GM23248 (cell line): ENCODE results near the gene SNX9. TPM values are rescaled to one million over a fixed set of nuclear protein-coding genes. Genes with fewer than 3 reads are reported as not detected.

Experiments
- DNase-seq: peaks from one replicate; pipeline ENCODE4 v3.0.0-alpha.2; 2015
- H2AFZ ChIP-seq: fragments of 200-600 bp; sonication (generic); 2 replicates; pipeline ENCODE4 v1.6.1; 2016; ENCODE audit warnings: antibody characterized with exemption
- H3F3A ChIP-seq: fragments of 200-600 bp; sonication (generic); 2 replicates; pipeline ENCODE4 v1.6.1; 2016; ENCODE audit warnings: mild to moderate bottlenecking, antibody characterized with exemption, mixed run types; ENCODE audit not compliant: insufficient read depth
- H3K27ac ChIP-seq: fragments of 200-600 bp; sonication (generic); 2 replicates; pipeline ENCODE4 v1.5.1; 2016; ENCODE audit warnings: mild to moderate bottlenecking
- H3K27me3 ChIP-seq: fragments of 200-600 bp; sonication (generic); replicated peaks from 2 replicates; pipeline ENCODE4 v1.6.1; 2016; ENCODE audit warnings: mild to moderate bottlenecking; ENCODE audit not compliant: insufficient read depth
- H3K36me3 ChIP-seq: fragments of 200-600 bp; sonication (generic); 2 replicates; pipeline ENCODE4 v1.6.1; 2016; ENCODE audit warnings: low read depth, mild to moderate bottlenecking
- H3K4me1 ChIP-seq: fragments of 200-600 bp; sonication (generic); 2 replicates; pipeline ENCODE4 v1.6.1; 2016; ENCODE audit warnings: mild to moderate bottlenecking; ENCODE audit not compliant: insufficient read depth
- H3K4me2 ChIP-seq: fragments of 200-600 bp; sonication (generic); one replicate; pipeline ENCODE4 v1.6.1; 2016; ENCODE audit warnings: mild to moderate bottlenecking; ENCODE audit not compliant: unreplicated experiment
- H3K4me3 ChIP-seq: fragments of 200-600 bp; sonication (generic); 2 replicates; pipeline ENCODE4 v1.5.1; 2016; ENCODE audit warnings: mild to moderate bottlenecking
- H3K79me2 ChIP-seq: fragments of 200-600 bp; sonication (generic); 2 replicates; pipeline ENCODE4 v1.6.1; 2016; ENCODE audit warnings: mild to moderate bottlenecking; ENCODE audit not compliant: insufficient read depth
- H3K9ac ChIP-seq: fragments of 200-600 bp; sonication (generic); 2 replicates; pipeline ENCODE4 v1.6.1; 2016; ENCODE audit warnings: mild to moderate bottlenecking
- H3K9me2 ChIP-seq: fragments of 200-600 bp; sonication (generic); 2 replicates; pipeline ENCODE4 v1.6.1; 2016; ENCODE audit warnings: mixed run types, mild to moderate bottlenecking, moderate library complexity; ENCODE audit not compliant: insufficient read depth
- H3K9me3 ChIP-seq: fragments of 200-600 bp; sonication (generic); one replicate; pipeline ENCODE4 v1.6.1; 2017; ENCODE audit warnings: low read depth
- H4K20me1 ChIP-seq: fragments of 200-600 bp; sonication (generic); 2 replicates; pipeline ENCODE4 v1.6.0; 2016; ENCODE audit not compliant: insufficient read depth
- EZH2 ChIP-seq: fragments of 200-600 bp; sonication (generic); IDR thresholded peaks from 2 replicates; pipeline ENCODE4 v1.6.1; 2018; ENCODE audit warnings: antibody characterized with exemption, mild to moderate bottlenecking; ENCODE audit not compliant: insufficient read depth, poor library complexity, severe bottlenecking
- EZH2phosphoT487 ChIP-seq: fragments of 200-600 bp; sonication (generic); IDR thresholded peaks from 2 replicates; pipeline ENCODE4 v1.6.1; 2018; ENCODE audit warnings: antibody characterized with exemption, moderate library complexity, mild to moderate bottlenecking, low read depth; ENCODE audit not compliant: insufficient read depth
- WGBS, 2 experiments: methylation state at CpG; one replicate each; pipeline ENCODE4 v1.1.6; 2015 to 2017; ENCODE audit warnings: low lambda C conversion rate in 2 of 2, low coverage in 1 of 2; ENCODE audit errors: missing lambda C conversion rate in 2 of 2; 5-methylcytosine and 5-hydroxymethylcytosine counted together
- in situ Hi-C: fragments of 300-500 bp; cut with MboI; formaldehyde crosslinking; loops from 2 replicates; pipeline ENCODE4 v1.15.0; 2020
- polyA plus RNA-seq: library from polyadenylated mRNA; unstranded; fragments of >200 nt; fragmentation: Nextera tagmentation; extraction: Ambion mirVana; gene quantifications from 2 replicates; pipeline ENCODE4 v1.2.1, GENCODE V29; 2016
- total RNA-seq: library from RNA; depleted of rRNA; stranded (reverse); fragments of >200 nt; shearing (Covaris generic); gene quantifications from 2 replicates; pipeline ENCODE4 v1.2.3, GENCODE V29; 2014

Gene SNX9
- total and polyA plus RNA-seq, 2 experiments from 2014 or later = 80.4 to 89.6 TPM

- H3F3A ChIP-seq = peaks cover 33% of the 10 kb centered on the region; the same call in 1 of the 2 replicates
- no peaks in the 10 kb centered on the region for H3K27me3 ChIP-seq
- no peaks in the 10 kb centered on the region; the same call in 1 of the 2 replicates for H4K20me1 ChIP-seq
- no peak for TF ChIP-seq EZH2
- no peak for TF ChIP-seq EZH2phosphoT487
- no peaks in the 10 kb centered on the region for H3K9me2 ChIP-seq
- H3K36me3 ChIP-seq = no peaks in the 10 kb centered on the region
- DNase-seq = no peak
- H3K27ac ChIP-seq = no peak overlapping the region
- H3K4me1 ChIP-seq = peaks cover 65% of the 10 kb centered on the region
- H3K79me2 ChIP-seq = peaks cover 100% of the 10 kb centered on the region
- no peak overlapping the region for H2AFZ ChIP-seq
- no peak overlapping the region for H3K4me2 ChIP-seq
- no peak overlapping the region for H3K4me3 ChIP-seq
- 94 to 97% methylated on average over 5 of the region's 5 CpGs for WGBS, 2 experiments
- H3K9ac ChIP-seq = no peak overlapping the region
- H3K9me3 ChIP-seq = no peaks in the 10 kb centered on the region
- in situ Hi-C loops = no loop called here
Observed at GRCh38 chr6:157839606-157840005, 16.6 kb downstream of the SNX9 start.

DNA sequence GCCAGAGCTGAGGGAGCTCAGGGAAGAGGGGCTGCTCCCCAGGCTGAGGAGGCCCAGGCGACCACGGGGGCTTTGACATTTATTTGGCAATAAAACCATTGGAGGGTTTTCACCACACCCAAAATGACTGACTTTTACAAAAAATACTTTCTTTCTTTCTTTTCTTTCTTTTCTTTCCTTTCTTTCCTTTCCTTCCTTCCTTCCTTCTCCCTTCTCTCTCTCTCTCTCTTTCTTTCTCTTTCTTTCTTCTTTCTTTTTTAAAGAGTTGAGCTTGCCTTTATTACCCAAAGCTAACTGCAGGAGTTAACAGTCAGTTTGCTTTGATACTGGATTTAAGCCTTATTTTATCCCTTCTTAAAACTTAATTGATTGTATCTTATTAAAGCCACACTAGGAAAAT is 17.2 kb downstream of the SNX9 start:
- no peaks in the 10 kb centered on the region; the same call in 1 of the 2 replicates for H4K20me1 ChIP-seq
- H3K9me3 ChIP-seq = no peaks in the 10 kb centered on the region
- peak overlapping the region; percentile 65 for H3K27ac ChIP-seq
- peak overlapping the region; percentile 66 for H3K4me2 ChIP-seq
- no peak for DNase-seq
- WGBS, 2 experiments = 11 to 16% methylated on average over 2 of the region's 2 CpGs
- H2AFZ ChIP-seq = no peak overlapping the region
- H3K27me3 ChIP-seq = no peaks in the 10 kb centered on the region
- H3K36me3 ChIP-seq = no peaks in the 10 kb centered on the region
- H3K4me3 ChIP-seq = peak overlapping the region; percentile 52
- H3K9me2 ChIP-seq = no peaks in the 10 kb centered on the region
- peaks cover 69% of the 10 kb centered on the region for H3K4me1 ChIP-seq
- TF ChIP-seq EZH2phosphoT487 = no peak
- TF ChIP-seq EZH2 = no peak
- in situ Hi-C loops = no loop called here
- H3K9ac ChIP-seq = peak overlapping the region; percentile 61
- peaks cover 36% of the 10 kb centered on the region; the same call in 1 of the 2 replicates for H3F3A ChIP-seq
- peaks cover 100% of the 10 kb centered on the region for H3K79me2 ChIP-seq

GRCh38 chr6:157840776-157841175 is 17.7 kb downstream of the SNX9 start:
- Histone ChIP-seq H3K27me3 (no peaks in the 10 kb centered on the region), H2AFZ (no peak overlapping the region), H3K4me2 (peak overlapping the region; percentile 66), H3K4me3 (peak overlapping the region; percentile 52), H3K9me2 (no peaks in the 10 kb centered on the region), H3K27ac (peak overlapping the region; percentile 65), H3K79me2 (peaks cover 100% of the 10 kb centered on the region), H3K4me1 (peaks cover 74% of the 10 kb centered on the region), H3K9ac (peak overlapping the region; percentile 61), H3K36me3 (no peaks in the 10 kb centered on the region), H3K9me3 (no peaks in the 10 kb centered on the region), H4K20me1 (no peaks in the 10 kb centered on the region; the same call in 1 of the 2 replicates), H3F3A (peaks cover 38% of the 10 kb centered on the region)
- in situ Hi-C loops = no loop called here
- 32 to 34% methylated on average over 6 of the region's 6 CpGs for WGBS, 2 experiments
- DNase-seq = peak; percentile 73
- TF ChIP-seq EZH2 (no peak), EZH2phosphoT487 (no peak)

DNA sequence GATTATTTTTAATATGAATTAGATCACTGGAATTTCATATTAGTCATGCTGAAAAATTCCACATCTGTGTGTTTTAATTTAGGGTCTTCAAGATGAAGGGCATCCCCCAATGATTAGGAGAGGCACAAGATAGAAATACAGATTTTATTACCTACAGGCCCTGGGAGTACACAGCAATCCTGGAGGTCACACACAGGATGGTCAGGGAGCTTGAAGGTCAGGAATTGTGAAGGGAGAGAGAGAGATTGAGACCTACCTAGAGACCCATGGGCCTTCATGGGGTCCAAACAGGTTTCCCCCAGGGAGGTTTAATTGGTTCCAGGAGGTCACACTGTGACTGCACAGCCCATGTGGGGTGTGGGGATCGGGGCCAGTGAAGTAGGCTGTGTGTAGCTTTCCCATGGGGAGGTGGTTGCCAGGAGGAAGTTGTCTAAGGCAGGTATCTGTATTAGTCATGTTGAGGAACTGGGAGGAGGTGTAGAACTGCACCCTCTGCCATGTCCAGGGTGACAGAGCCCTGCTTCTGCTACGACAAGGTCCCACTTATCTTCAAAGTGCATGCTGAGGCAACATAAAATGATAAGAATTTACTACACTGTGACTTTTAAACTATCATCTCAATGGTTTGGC is 18.3 kb downstream of the SNX9 start:
- in situ Hi-C loops = no loop called here
- H3K79me2 ChIP-seq = peaks cover 100% of the 10 kb centered on the region
- peak overlapping the region; percentile 66 for H3K4me2 ChIP-seq
- H3K9me2 ChIP-seq = no peaks in the 10 kb centered on the region
- H2AFZ ChIP-seq = no peak overlapping the region
- peaks cover 80% of the 10 kb centered on the region for H3K4me1 ChIP-seq
- no peaks in the 10 kb centered on the region for H3K27me3 ChIP-seq
- H3F3A ChIP-seq = peaks cover 36% of the 10 kb centered on the region
- H3K36me3 ChIP-seq = no peaks in the 10 kb centered on the region
- peak overlapping the region; percentile 65 for H3K27ac ChIP-seq
- H3K9me3 ChIP-seq = no peaks in the 10 kb centered on the region
- peak; percentile 21 for DNase-seq
- peaks cover 3% of the 10 kb centered on the region; the same call in 1 of the 2 replicates for H4K20me1 ChIP-seq
- H3K4me3 ChIP-seq = peak overlapping the region; percentile 52; the same call in 1 of the 2 replicates
- TF ChIP-seq EZH2phosphoT487 = no peak
- TF ChIP-seq EZH2 = no peak
- 57 to 75% methylated on average over 2 of the region's 2 CpGs for WGBS, 2 experiments
- H3K9ac ChIP-seq = peak overlapping the region; percentile 61; the same call in 1 of the 2 replicates
